Activated naive CD4-positive, alpha-beta T cell treated with anti-CD3 and anti-CD28 coated beads, Interleukin-2, amount 10 ng/mL, durations not matched to agents 7 days and 5 days (primary cell): ENCODE data around the gene TRMT2A.

ENCODE experiments used
- CTCF ChIA-PET: fragments of 350-600 bp; sonication (Branson Sonifier 250); formaldehyde crosslinking; loops from one replicate; lab custom pipeline; 2021; ENCODE audit warnings: antibody characterized with exemption; lab: Charles Lee
- DNase-seq: peaks from one replicate; pipeline ENCODE4 v3.0.0-alpha.2; 2020
- H3K27ac Mint-ChIP-seq: one replicate; pipeline ENCODE4 v1.8.0; 2021; ENCODE audit warnings: mild to moderate bottlenecking, moderate library complexity, mixed read lengths
- H3K27me3 Mint-ChIP-seq: one replicate; pipeline ENCODE4 v1.8.0; 2021; ENCODE audit warnings: mild to moderate bottlenecking, mixed read lengths
- H3K36me3 Mint-ChIP-seq: one replicate; pipeline ENCODE4 v1.8.0; 2021; ENCODE audit warnings: mixed read lengths
- H3K4me1 Mint-ChIP-seq: one replicate; pipeline ENCODE4 v1.8.0; 2021; ENCODE audit warnings: mixed read lengths
- H3K4me3 Mint-ChIP-seq: one replicate; pipeline ENCODE4 v1.8.0; 2021; ENCODE audit warnings: mild to moderate bottlenecking, moderate library complexity, mixed read lengths
- H3K9me3 Mint-ChIP-seq: one replicate; pipeline ENCODE4 v1.8.0; 2021; ENCODE audit warnings: mixed read lengths

TRMT2A gene

GRCh38 chr22:20089226-20089976, 27.6 kb downstream of the TRMT2A start:
- Mint-ChIP-seq H3K36me3 (peaks cover 73% of the 10 kb centered on the region), H3K9me3 (no peaks in the 10 kb centered on the region), H3K27me3 (no peaks in the 10 kb centered on the region), H3K4me1 (peaks cover 9% of the 10 kb centered on the region), H3K27ac (no peak overlapping the region), H3K4me3 (no peak overlapping the region)
- CTCF ChIA-PET = no interaction called here
- no peak for DNase-seq

GRCh38 chr22:20088263-20088648, 28.8 kb downstream of the TRMT2A start:
- Mint-ChIP-seq H3K4me3 (no peak overlapping the region), H3K9me3 (no peaks in the 10 kb centered on the region), H3K27ac (no peak overlapping the region), H3K27me3 (no peaks in the 10 kb centered on the region), H3K4me1 (peaks cover 17% of the 10 kb centered on the region), H3K36me3 (peaks cover 61% of the 10 kb centered on the region)
- DNase-seq = no peak
- CTCF ChIA-PET = no interaction called here

GRCh38 chr22:20087319-20088262, 29.4 kb downstream of the TRMT2A start:
- Mint-ChIP-seq H3K4me1 (peaks cover 24% of the 10 kb centered on the region), H3K9me3 (no peaks in the 10 kb centered on the region), H3K27ac (no peak overlapping the region), H3K27me3 (no peaks in the 10 kb centered on the region), H3K4me3 (no peak overlapping the region), H3K36me3 (peaks cover 64% of the 10 kb centered on the region)
- CTCF ChIA-PET = no interaction called here
- no peak for DNase-seq

- H3K36me3 Mint-ChIP-seq = peaks cover 58% of the 10 kb centered on the region
- CTCF ChIA-PET = interaction anchor here (1.4 kb wide), 1 partner anchor 116 kb away, joined by 5 read pairs; no protein-coding TSS in a partner anchor
- DNase-seq = no peak
- peaks cover 29% of the 10 kb centered on the region for H3K4me1 Mint-ChIP-seq
- H3K27ac Mint-ChIP-seq = no peak overlapping the region
- H3K9me3 Mint-ChIP-seq = no peaks in the 10 kb centered on the region
- no peaks in the 10 kb centered on the region for H3K27me3 Mint-ChIP-seq
- H3K4me3 Mint-ChIP-seq = no peak overlapping the region
These were observed 30.3 kb downstream of the TRMT2A start for GRCh38 chr22:20086763-20087162.

- H3K27me3 Mint-ChIP-seq = no peaks in the 10 kb centered on the region
- no peak for DNase-seq
- CTCF ChIA-PET = interaction anchor here (1.4 kb wide), 1 partner anchor 115 kb away, joined by 5 read pairs; no protein-coding TSS in a partner anchor
- H3K4me3 Mint-ChIP-seq = no peak overlapping the region
- H3K4me1 Mint-ChIP-seq = peaks cover 35% of the 10 kb centered on the region
- H3K36me3 Mint-ChIP-seq = peaks cover 57% of the 10 kb centered on the region
- H3K27ac Mint-ChIP-seq = no peak overlapping the region
- no peaks in the 10 kb centered on the region for H3K9me3 Mint-ChIP-seq
These were observed 30.9 kb downstream of the TRMT2A start for GRCh38 chr22:20086101-20086599.

- Mint-ChIP-seq H3K4me1 (peaks cover 40% of the 10 kb centered on the region), H3K27me3 (no peaks in the 10 kb centered on the region), H3K36me3 (peaks cover 55% of the 10 kb centered on the region), H3K27ac (no peak overlapping the region), H3K9me3 (no peaks in the 10 kb centered on the region), H3K4me3 (no peak overlapping the region)
- CTCF ChIA-PET = interaction anchor here (1.4 kb wide), 1 partner anchor 115 kb away, joined by 5 read pairs; no protein-coding TSS in a partner anchor
- DNase-seq = no peak
These were observed 31.4 kb downstream of the TRMT2A start for GRCh38 chr22:20085651-20086050.

- Mint-ChIP-seq H3K36me3 (peaks cover 50% of the 10 kb centered on the region), H3K27me3 (no peaks in the 10 kb centered on the region), H3K4me3 (no peak overlapping the region), H3K27ac (peak overlapping the region; percentile 31), H3K9me3 (no peaks in the 10 kb centered on the region), H3K4me1 (peaks cover 42% of the 10 kb centered on the region)
- peak; percentile 48 for DNase-seq
- CTCF ChIA-PET = no interaction called here
These were observed 32.2 kb downstream of the TRMT2A start for GRCh38 chr22:20084547-20085413.

- Mint-ChIP-seq H3K27me3 (no peaks in the 10 kb centered on the region), H3K36me3 (peaks cover 44% of the 10 kb centered on the region), H3K27ac (no peak overlapping the region), H3K9me3 (no peaks in the 10 kb centered on the region), H3K4me1 (peaks cover 46% of the 10 kb centered on the region), H3K4me3 (no peak overlapping the region)
- no peak for DNase-seq
- CTCF ChIA-PET = interaction anchor here (0.8 to 1.7 kb wide), 2 partner anchors 18 to 27 kb away, joined by 3 to 4 read pairs; no protein-coding TSS in a partner anchor
These were observed 33.0 kb downstream of the TRMT2A start for GRCh38 chr22:20083891-20084546.

GRCh38 chr22:20083157-20083890, 33.7 kb downstream of the TRMT2A start:
- no peak overlapping the region for H3K4me3 Mint-ChIP-seq
- CTCF ChIA-PET = interaction anchor here (0.6 to 1.7 kb wide), 3 partner anchors 16 to 28 kb away, joined by 3 to 4 read pairs (median 4); no protein-coding TSS in a partner anchor
- DNase-seq = no peak
- H3K36me3 Mint-ChIP-seq = peaks cover 40% of the 10 kb centered on the region
- H3K9me3 Mint-ChIP-seq = no peaks in the 10 kb centered on the region
- H3K27ac Mint-ChIP-seq = no peak overlapping the region
- H3K27me3 Mint-ChIP-seq = no peaks in the 10 kb centered on the region
- H3K4me1 Mint-ChIP-seq = peaks cover 46% of the 10 kb centered on the region

GRCh38 chr22:20080776-20081654, 36.0 kb downstream of the TRMT2A start:
- H3K27me3 Mint-ChIP-seq = no peaks in the 10 kb centered on the region
- peak overlapping the region; percentile 79 for H3K4me3 Mint-ChIP-seq
- CTCF ChIA-PET = interaction anchor here (0.6 to 1.2 kb wide), 3 partner anchors 18 to 28 kb away, joined by 3 read pairs; no protein-coding TSS in a partner anchor
- peak overlapping the region; percentile 54 for H3K27ac Mint-ChIP-seq
- peaks cover 46% of the 10 kb centered on the region for H3K4me1 Mint-ChIP-seq
- no peaks in the 10 kb centered on the region for H3K9me3 Mint-ChIP-seq
- peak; percentile 40 for DNase-seq
- peaks cover 21% of the 10 kb centered on the region for H3K36me3 Mint-ChIP-seq

GRCh38 chr22:20080445-20080775, 36.6 kb downstream of the TRMT2A start:
- Mint-ChIP-seq H3K9me3 (no peaks in the 10 kb centered on the region), H3K4me1 (peaks cover 46% of the 10 kb centered on the region), H3K36me3 (peaks cover 16% of the 10 kb centered on the region), H3K27me3 (no peaks in the 10 kb centered on the region), H3K27ac (peak overlapping the region; percentile 54), H3K4me3 (peak overlapping the region; percentile 79)
- CTCF ChIA-PET = interaction anchor here (0.6 kb wide), 1 partner anchor 21 kb away, joined by 3 read pairs; no protein-coding TSS in a partner anchor
- DNase-seq = peak; percentile 81
